ENCODE measurements around the gene NTF3.

GRCh38 chr12:5437182-5437583, 5.3 kb downstream of the NTF3 start:
- no peak for TF ChIP-seq EZH2 (IDR thresholded peaks at IDR 0.05)
- TF ChIP-seq, protein P1, sequence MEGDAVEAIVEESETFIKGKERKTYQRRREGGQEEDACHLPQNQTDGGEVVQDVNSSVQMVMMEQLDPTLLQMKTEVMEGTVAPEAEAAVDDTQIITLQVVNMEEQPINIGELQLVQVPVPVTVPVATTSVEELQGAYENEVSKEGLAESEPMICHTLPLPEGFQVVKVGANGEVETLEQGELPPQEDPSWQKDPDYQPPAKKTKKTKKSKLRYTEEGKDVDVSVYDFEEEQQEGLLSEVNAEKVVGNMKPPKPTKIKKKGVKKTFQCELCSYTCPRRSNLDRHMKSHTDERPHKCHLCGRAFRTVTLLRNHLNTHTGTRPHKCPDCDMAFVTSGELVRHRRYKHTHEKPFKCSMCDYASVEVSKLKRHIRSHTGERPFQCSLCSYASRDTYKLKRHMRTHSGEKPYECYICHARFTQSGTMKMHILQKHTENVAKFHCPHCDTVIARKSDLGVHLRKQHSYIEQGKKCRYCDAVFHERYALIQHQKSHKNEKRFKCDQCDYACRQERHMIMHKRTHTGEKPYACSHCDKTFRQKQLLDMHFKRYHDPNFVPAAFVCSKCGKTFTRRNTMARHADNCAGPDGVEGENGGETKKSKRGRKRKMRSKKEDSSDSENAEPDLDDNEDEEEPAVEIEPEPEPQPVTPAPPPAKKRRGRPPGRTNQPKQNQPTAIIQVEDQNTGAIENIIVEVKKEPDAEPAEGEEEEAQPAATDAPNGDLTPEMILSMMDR (IDR thresholded peaks at IDR 0.05 in 2 of 3, conservative IDR thresholded peaks at IDR 0.05 in 1 of 3; ENCODE audit: borderline replicate concordance in 1 of 3, insufficient read depth in 1 of 3, low read depth in 2 of 3, low read length in 2 of 3), result no peak
